Colonic mucosa (tissue), 4 donors: Measurements from ENCODE around the gene RIC3. TPM values are rescaled to one million over a fixed set of nuclear protein-coding genes. Genes with fewer than 3 reads are reported as not detected.
"Not testable (repeated sequence)": the region's sequence is repeated elsewhere in the genome, so short reads cannot be mapped to it uniquely, and the experiment has no call there.

Experiments used
- DNase-seq: peaks from one replicate; pipeline ENCODE4 v3.0.0-alpha.2; 2020
- H3K27ac ChIP-seq: fragments of 200-600 bp; one replicate; pipeline ENCODE4 v1.8.0; 2021
- H3K27me3 ChIP-seq: fragments of 200-600 bp; one replicate; pipeline ENCODE4 v1.8.0; 2021
- H3K36me3 ChIP-seq: fragments of 200-600 bp; one replicate; pipeline ENCODE4 v1.8.0; 2021
- H3K4me1 ChIP-seq: fragments of 200-600 bp; one replicate; pipeline ENCODE4 v1.8.0; 2021; ENCODE audit warnings: mild to moderate bottlenecking
- H3K4me3 ChIP-seq: fragments of 200-600 bp; one replicate; pipeline ENCODE4 v1.8.0; 2021
- H3K9ac ChIP-seq, 2 donors: one replicate each; pipeline ENCODE4 v1.7.0; 2013; ENCODE audit warnings: control low read depth in 2 of 2, low read depth in 2 of 2, low read length in 2 of 2
- H3K9me3 ChIP-seq: fragments of 200-600 bp; one replicate; pipeline ENCODE4 v1.8.0; 2021
- intact Hi-C: fragments of 100-400 bp; cut with DNase I; formaldehyde crosslinking; loops from one replicate; pipeline ENCODE4 v1.14.1; 2022
- total RNA-seq, 2 donors: library from RNA; stranded (reverse); fragmentation: NEBNext Ultra II Directional in 1 of 2; extraction: Animal tissue kit (Norgen Biotek cat#: 25700) in 1 of 2; gene quantifications; one replicate each; pipeline ENCODE4 v1.2.1, GENCODE V29; 2021
- TF ChIP-seq, protein P1 (sequence below): fragments of 200-600 bp; IDR thresholded peaks from one replicate; pipeline ENCODE4 v1.8.0; 2022; ENCODE audit warnings: antibody characterized with exemption, mild to moderate bottlenecking
- donor health status: healthy.
- donor health status: DM: no; HTN: no; CAD: no.
- donor health status: DM: no; HTN: no; CAD: no.

The RIC3 gene
- total RNA-seq, 2 donors from 2014 or later, result 0.79 to 2.0 TPM

DNA sequence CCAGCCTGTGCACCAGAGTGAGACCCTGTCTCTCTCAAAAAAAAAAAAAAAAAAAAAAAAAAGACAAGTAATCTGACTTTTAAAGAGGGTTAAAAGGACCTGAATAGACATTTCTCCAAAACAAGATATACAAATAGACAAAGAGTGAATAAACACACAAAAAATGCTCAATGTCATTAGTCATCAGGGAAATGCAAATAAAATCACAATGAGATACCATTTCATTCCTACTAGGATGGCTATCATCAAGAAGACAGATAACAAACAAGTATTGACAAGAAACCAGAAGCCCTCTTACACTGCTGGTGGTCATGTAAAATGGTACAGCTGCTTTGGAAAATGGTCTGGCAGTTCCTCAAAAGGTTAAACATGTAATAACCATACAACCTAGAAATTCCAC is 4.1 kb downstream of the RIC3 start:
- H3K9ac ChIP-seq, result no peak overlapping the region
- H3K4me3 ChIP-seq, result no peak overlapping the region
- H3K27ac ChIP-seq, result no peak overlapping the region
- no peaks in the 10 kb centered on the region for H3K36me3 ChIP-seq
- no peaks in the 10 kb centered on the region for H3K4me1 ChIP-seq
- intact Hi-C loops, result no loop called here
- TF ChIP-seq, protein P1, sequence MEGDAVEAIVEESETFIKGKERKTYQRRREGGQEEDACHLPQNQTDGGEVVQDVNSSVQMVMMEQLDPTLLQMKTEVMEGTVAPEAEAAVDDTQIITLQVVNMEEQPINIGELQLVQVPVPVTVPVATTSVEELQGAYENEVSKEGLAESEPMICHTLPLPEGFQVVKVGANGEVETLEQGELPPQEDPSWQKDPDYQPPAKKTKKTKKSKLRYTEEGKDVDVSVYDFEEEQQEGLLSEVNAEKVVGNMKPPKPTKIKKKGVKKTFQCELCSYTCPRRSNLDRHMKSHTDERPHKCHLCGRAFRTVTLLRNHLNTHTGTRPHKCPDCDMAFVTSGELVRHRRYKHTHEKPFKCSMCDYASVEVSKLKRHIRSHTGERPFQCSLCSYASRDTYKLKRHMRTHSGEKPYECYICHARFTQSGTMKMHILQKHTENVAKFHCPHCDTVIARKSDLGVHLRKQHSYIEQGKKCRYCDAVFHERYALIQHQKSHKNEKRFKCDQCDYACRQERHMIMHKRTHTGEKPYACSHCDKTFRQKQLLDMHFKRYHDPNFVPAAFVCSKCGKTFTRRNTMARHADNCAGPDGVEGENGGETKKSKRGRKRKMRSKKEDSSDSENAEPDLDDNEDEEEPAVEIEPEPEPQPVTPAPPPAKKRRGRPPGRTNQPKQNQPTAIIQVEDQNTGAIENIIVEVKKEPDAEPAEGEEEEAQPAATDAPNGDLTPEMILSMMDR, result no peak
- H3K27me3 ChIP-seq, result peaks cover 11% of the 10 kb centered on the region
- DNase-seq, result no peak
- no peaks in the 10 kb centered on the region for H3K9me3 ChIP-seq

GRCh38 chr11:8161627-8162304 is 7.1 kb downstream of the RIC3 start:
- H3K9ac ChIP-seq, H3K27me3 ChIP-seq, intact Hi-C loops, H3K9me3 ChIP-seq, H3K4me1 ChIP-seq, H3K36me3 ChIP-seq, H3K27ac ChIP-seq, H3K4me3 ChIP-seq, DNase-seq: not testable (repeated sequence)

GRCh38 chr11:8156877-8157276 is 11.9 kb downstream of the RIC3 start:
- Histone ChIP-seq H3K9me3 (no peaks in the 10 kb centered on the region), H3K4me3 (no peak overlapping the region), H3K9ac (no peak overlapping the region), H3K27me3 (no peaks in the 10 kb centered on the region), H3K4me1 (no peaks in the 10 kb centered on the region), H3K36me3 (no peaks in the 10 kb centered on the region), H3K27ac (no peak overlapping the region)
- intact Hi-C loops, result no loop called here
- TF ChIP-seq, protein P1, result no peak
- no peak for DNase-seq

GRCh38 chr11:8149726-8150125 is 19.1 kb downstream of the RIC3 start:
- Histone ChIP-seq H3K27ac (no peak overlapping the region), H3K9me3 (no peaks in the 10 kb centered on the region), H3K9ac (no peak overlapping the region), H3K4me3 (no peak overlapping the region), H3K4me1 (no peaks in the 10 kb centered on the region), H3K27me3 (no peaks in the 10 kb centered on the region), H3K36me3 (no peaks in the 10 kb centered on the region)
- DNase-seq, result no peak
- TF ChIP-seq, protein P1, result no peak
- intact Hi-C loops, result no loop called here

- intact Hi-C loops, result no loop called here
- H3K27ac ChIP-seq, result no peak overlapping the region
Measured at GRCh38 chr11:8138526-8138925, 30.3 kb downstream of the RIC3 start.

GRCh38 chr11:8127447-8127846 is 41.4 kb downstream of the RIC3 start:
- H3K36me3 ChIP-seq, result no peaks in the 10 kb centered on the region
- TF ChIP-seq, protein P1, result no peak
- no peak for DNase-seq
- H3K27ac ChIP-seq, result no peak overlapping the region
- H3K4me3 ChIP-seq, result no peak overlapping the region
- H3K27me3 ChIP-seq, result no peaks in the 10 kb centered on the region
- H3K9me3 ChIP-seq, result no peaks in the 10 kb centered on the region
- intact Hi-C loops, result no loop called here
- H3K4me1 ChIP-seq, result no peaks in the 10 kb centered on the region
- H3K9ac ChIP-seq, result no peak overlapping the region

More at GRCh38 chr11:8138526-8138925, 30.3 kb downstream of the RIC3 start:
- DNase-seq, result no peak
- H3K4me1 ChIP-seq, result no peaks in the 10 kb centered on the region
- TF ChIP-seq, protein P1, result no peak
- no peak overlapping the region for H3K9ac ChIP-seq
- no peaks in the 10 kb centered on the region for H3K9me3 ChIP-seq
- no peaks in the 10 kb centered on the region for H3K27me3 ChIP-seq
- H3K4me3 ChIP-seq, result no peak overlapping the region
- no peaks in the 10 kb centered on the region for H3K36me3 ChIP-seq
